Endodermal cell (in vitro differentiated cells): Measurements from ENCODE around the gene TOP2A. TPM values are rescaled to one million over a fixed set of nuclear protein-coding genes. Genes with fewer than 3 reads are reported as not detected.

Experiments used
- DNase-seq: peaks from one replicate; pipeline ENCODE4 v3.0.0-alpha.2; 2017
- H3K27ac ChIP-seq: 2 replicates; pipeline ENCODE4 v1.5.1; 2013; ENCODE audit warnings: mild to moderate bottlenecking, low read depth, low read length, moderate library complexity
- H3K27me3 ChIP-seq: 2 replicates; pipeline ENCODE4 v1.6.1; 2013; ENCODE audit warnings: mild to moderate bottlenecking, low read length, moderate library complexity; ENCODE audit not compliant: insufficient read depth, control insufficient read depth, poor library complexity, severe bottlenecking
- H3K36me3 ChIP-seq: 2 replicates; pipeline ENCODE4 v1.7.0; 2013; ENCODE audit warnings: mild to moderate bottlenecking, low read length, moderate library complexity; ENCODE audit not compliant: control insufficient read depth, insufficient read depth
- H3K4me1 ChIP-seq: one replicate; pipeline ENCODE4 v1.7.0; 2013; ENCODE audit warnings: low read length; ENCODE audit not compliant: control insufficient read depth, insufficient read depth
- H3K4me3 ChIP-seq: 2 replicates; pipeline ENCODE4 v1.5.1; 2013; ENCODE audit warnings: mild to moderate bottlenecking, low read length, moderate library complexity
- H3K9ac ChIP-seq: 2 replicates; pipeline ENCODE4 v1.6.1; 2013; ENCODE audit warnings: mild to moderate bottlenecking, low read length, moderate library complexity; ENCODE audit not compliant: poor library complexity, severe bottlenecking; ENCODE audit errors: extremely low read depth
- H3K9me3 ChIP-seq: 2 replicates; pipeline ENCODE4 v1.6.1; 2013; ENCODE audit warnings: mild to moderate bottlenecking, low read length, moderate library complexity; ENCODE audit not compliant: control insufficient read depth
- H3K27ac Mint-ChIP-seq: 2 replicates; pipeline ENCODE4 v1.8.0; 2020; ENCODE audit warnings: mixed read lengths
- H3K27me3 Mint-ChIP-seq: 2 replicates; pipeline ENCODE4 v1.8.0; 2021; ENCODE audit warnings: mild to moderate bottlenecking, mixed read lengths; ENCODE audit not compliant: insufficient read depth
- H3K36me3 Mint-ChIP-seq: 2 replicates; pipeline ENCODE4 v1.8.0; 2020; ENCODE audit warnings: low read depth, mixed read lengths
- H3K4me1 Mint-ChIP-seq: 2 replicates; pipeline ENCODE4 v1.8.0; 2020; ENCODE audit warnings: mixed read lengths
- H3K4me3 Mint-ChIP-seq: 2 replicates; pipeline ENCODE4 v1.8.0; 2020; ENCODE audit warnings: mild to moderate bottlenecking, moderate library complexity, mixed read lengths
- H3K9me3 Mint-ChIP-seq: 2 replicates; pipeline ENCODE4 v1.8.0; 2020; ENCODE audit warnings: mild to moderate bottlenecking, mixed read lengths
- CTCF ChIP-seq: fragments of 200-600 bp; sonication (generic); conservative IDR thresholded peaks from 2 replicates; pipeline ENCODE4 v1.5.0; 2021; ENCODE audit warnings: antibody characterized with exemption, mild to moderate bottlenecking
- WGBS, 2 experiments: methylation state at CpG; one replicate each; pipeline versions ENCODE4 v1.1.5 to v1.1.7; 2013; ENCODE audit warnings: missing lambda C conversion rate in 2 of 2, mixed read lengths in 1 of 2; ENCODE audit not compliant: insufficient coverage in 1 of 2, insufficient read length in 1 of 2; 5-methylcytosine and 5-hydroxymethylcytosine counted together
- total RNA-seq, 2 donors: library from RNA; stranded (reverse); fragmentation: NEBNext Ultra II Directional in 1 of 2; extraction: Animal tissue kit (Norgen Biotek cat#: 25700) in 1 of 2; gene quantifications; 2 replicates in 1 of 2; 3 replicates in 1 of 2; pipeline ENCODE4 v1.2.1, GENCODE V29; 2021

TOP2A gene
- total RNA-seq, 2 donors from 2014 or later: 173 to 246 TPM

- peaks cover 12% of the 10 kb centered on the region for H3K4me1 Mint-ChIP-seq
- no peak overlapping the region for H3K4me3 ChIP-seq
- TF ChIP-seq CTCF: peak; percentile 99
These were observed 59.2 kb downstream of the TOP2A start for GRCh38 chr17:40358323-40359038.

GRCh38 chr17:40356990-40357881, 60.5 kb downstream of the TOP2A start:
- WGBS, 2 experiments: 94 to 100% methylated on average over 1 to 16 of the region's 19 CpGs
- H3K9ac ChIP-seq: no peak overlapping the region
- H3K9me3 Mint-ChIP-seq: no peaks in the 10 kb centered on the region
- H3K27ac Mint-ChIP-seq: no peak overlapping the region
- peak overlapping the region; percentile 16 for H3K27ac ChIP-seq
- H3K36me3 Mint-ChIP-seq: peaks cover 22% of the 10 kb centered on the region
- H3K4me1 ChIP-seq: no peaks in the 10 kb centered on the region
- peaks cover 16% of the 10 kb centered on the region for H3K4me1 Mint-ChIP-seq
- peaks cover 24% of the 10 kb centered on the region for H3K27me3 Mint-ChIP-seq
- H3K4me3 Mint-ChIP-seq: no peak overlapping the region
- H3K9me3 ChIP-seq: no peaks in the 10 kb centered on the region
- no peak for TF ChIP-seq CTCF
- no peak overlapping the region for H3K4me3 ChIP-seq
- no peak for DNase-seq
- no peaks in the 10 kb centered on the region for H3K27me3 ChIP-seq
- peaks cover 28% of the 10 kb centered on the region for H3K36me3 ChIP-seq

More at GRCh38 chr17:40358323-40359038, 59.2 kb downstream of the TOP2A start:
- Histone ChIP-seq H3K9ac (no peak overlapping the region), H3K36me3 (peaks cover 19% of the 10 kb centered on the region), H3K9me3 (no peaks in the 10 kb centered on the region), H3K27me3 (peaks cover 2% of the 10 kb centered on the region), H3K27ac (no peak overlapping the region), H3K4me1 (no peaks in the 10 kb centered on the region)
- Mint-ChIP-seq H3K4me3 (no peak overlapping the region), H3K27ac (no peak overlapping the region), H3K9me3 (no peaks in the 10 kb centered on the region), H3K27me3 (peaks cover 32% of the 10 kb centered on the region), H3K36me3 (peaks cover 12% of the 10 kb centered on the region)
- peak; percentile 98 for DNase-seq
- WGBS, 2 experiments: 20 to 44% methylated on average over 4 to 16 of the region's 17 CpGs

GRCh38 chr17:40355804-40356758, 61.6 kb downstream of the TOP2A start:
- Mint-ChIP-seq H3K36me3 (peaks cover 29% of the 10 kb centered on the region), H3K27me3 (peaks cover 15% of the 10 kb centered on the region), H3K27ac (no peak overlapping the region), H3K9me3 (no peaks in the 10 kb centered on the region), H3K4me3 (no peak overlapping the region), H3K4me1 (peaks cover 11% of the 10 kb centered on the region)
- Histone ChIP-seq H3K9ac (no peak overlapping the region), H3K4me1 (no peaks in the 10 kb centered on the region), H3K36me3 (peaks cover 34% of the 10 kb centered on the region), H3K4me3 (no peak overlapping the region), H3K27me3 (no peaks in the 10 kb centered on the region), H3K27ac (no peak overlapping the region), H3K9me3 (no peaks in the 10 kb centered on the region)
- no peak for TF ChIP-seq CTCF
- WGBS, 2 experiments: 90 to 95% methylated on average over 13 to 31 of the region's 33 CpGs
- no peak for DNase-seq
